A673 (cell line): ENCODE measurements around the gene FAM110D.

Experiments
- CTCF ChIP-seq: fragments of 300-800, 200-600 bp; sonication (generic); conservative IDR thresholded peaks from 2 replicates; pipeline ENCODE4 v1.5.1; 2017; ENCODE audit warnings: low read depth, mild to moderate bottlenecking, antibody characterized with exemption, low read length, moderate library complexity, mixed read lengths
- EZH2 ChIP-seq: fragments of 200-600 bp; sonication (generic); IDR thresholded peaks from 2 replicates; pipeline ENCODE4 v1.6.1; 2017; ENCODE audit warnings: borderline replicate concordance, low read depth, mild to moderate bottlenecking, mixed read lengths, antibody characterized with exemption, low read length; ENCODE audit not compliant: poor library complexity, severe bottlenecking

GRCh38 chr1:26197813-26198212 lies 38.9 kb downstream of the FAM110D start:
- TF ChIP-seq CTCF, result no peak
- no peak for TF ChIP-seq EZH2
